Activated T-helper 2 cell treated with anti-CD3 and anti-CD28 coated beads, Interferon-gamma antibody, Interleukin-2, Interleukin-4, amounts not matched to agents 10 μg/mL and 5 μg/mL and 100 μg/mL, durations not matched to agents 14 hours and 24 hours and 36 hours (primary cell): ENCODE data around the gene SPNS2. TPM values are rescaled to one million over a fixed set of nuclear protein-coding genes. Genes with fewer than 3 reads are reported as not detected.

ENCODE experiments used
- DNase-seq: peaks from one replicate; pipeline ENCODE4 v3.0.0; 2021; ENCODE audit warnings: low spot score
- H3K27ac Mint-ChIP-seq: one replicate; pipeline ENCODE4 v1.8.0; 2021; ENCODE audit warnings: mixed read lengths
- H3K27me3 Mint-ChIP-seq: one replicate; pipeline ENCODE4 v1.8.0; 2021; ENCODE audit warnings: low read depth, mixed read lengths
- H3K36me3 Mint-ChIP-seq: one replicate; pipeline ENCODE4 v1.8.0; 2021; ENCODE audit warnings: low read depth, mixed read lengths
- H3K4me1 Mint-ChIP-seq: one replicate; pipeline ENCODE4 v1.8.0; 2021; ENCODE audit warnings: low read depth, mixed read lengths
- H3K4me3 Mint-ChIP-seq: one replicate; pipeline ENCODE4 v1.8.0; 2021; ENCODE audit warnings: low read depth, mild to moderate bottlenecking, moderate library complexity, mixed read lengths
- H3K9me3 Mint-ChIP-seq: one replicate; pipeline ENCODE4 v1.8.0; 2021; ENCODE audit warnings: mixed read lengths
- intact Hi-C: fragments of 100-400 bp; cut with micrococcal nuclease; formaldehyde crosslinking; loops from one replicate; pipeline ENCODE4 v1.15.1; 2023
- total RNA-seq: library from RNA; stranded (reverse); gene quantifications from 2 replicates; pipeline ENCODE4 v1.2.3, GENCODE V29; 2022

SPNS2 gene
- total RNA-seq, 1 donor from 2014 or later: 0.16 TPM

- Mint-ChIP-seq H3K36me3 (peaks cover 5% of the 10 kb centered on the region), H3K9me3 (no peaks in the 10 kb centered on the region), H3K4me3 (no peak overlapping the region), H3K4me1 (peaks cover 6% of the 10 kb centered on the region), H3K27me3 (peaks cover 2% of the 10 kb centered on the region), H3K27ac (no peak overlapping the region)
- no peak for DNase-seq
- intact Hi-C loops: no loop called here
Measured at GRCh38 chr17:4534928-4535666, 36.4 kb downstream of the SPNS2 start.

GRCh38 chr17:4535667-4536258, 37.1 kb downstream of the SPNS2 start:
- no peak overlapping the region for H3K4me3 Mint-ChIP-seq
- H3K9me3 Mint-ChIP-seq: no peaks in the 10 kb centered on the region
- H3K27me3 Mint-ChIP-seq: peaks cover 2% of the 10 kb centered on the region
- intact Hi-C loops: no loop called here
- H3K27ac Mint-ChIP-seq: no peak overlapping the region
- peaks cover 6% of the 10 kb centered on the region for H3K4me1 Mint-ChIP-seq
- no peak for DNase-seq
- peaks cover 7% of the 10 kb centered on the region for H3K36me3 Mint-ChIP-seq

- Mint-ChIP-seq H3K4me3 (no peak overlapping the region), H3K36me3 (peaks cover 12% of the 10 kb centered on the region), H3K9me3 (no peaks in the 10 kb centered on the region), H3K4me1 (peaks cover 6% of the 10 kb centered on the region), H3K27ac (no peak overlapping the region), H3K27me3 (peaks cover 2% of the 10 kb centered on the region)
- no peak for DNase-seq
- intact Hi-C loops: no loop called here
Measured at GRCh38 chr17:4536259-4536741, 37.6 kb downstream of the SPNS2 start.

GRCh38 chr17:4536742-4537411, 38.2 kb downstream of the SPNS2 start:
- H3K4me1 Mint-ChIP-seq: peaks cover 6% of the 10 kb centered on the region
- H3K4me3 Mint-ChIP-seq: no peak overlapping the region
- intact Hi-C loops: no loop called here
- H3K27ac Mint-ChIP-seq: no peak overlapping the region
- H3K36me3 Mint-ChIP-seq: peaks cover 14% of the 10 kb centered on the region
- DNase-seq: no peak
- peaks cover 2% of the 10 kb centered on the region for H3K27me3 Mint-ChIP-seq
- H3K9me3 Mint-ChIP-seq: no peaks in the 10 kb centered on the region

- Mint-ChIP-seq H3K4me1 (peaks cover 6% of the 10 kb centered on the region), H3K9me3 (no peaks in the 10 kb centered on the region), H3K27me3 (no peaks in the 10 kb centered on the region), H3K4me3 (no peak overlapping the region), H3K36me3 (peaks cover 21% of the 10 kb centered on the region), H3K27ac (no peak overlapping the region)
- intact Hi-C loops: no loop called here
- DNase-seq: no peak
Measured at GRCh38 chr17:4537451-4538235, 39.0 kb downstream of the SPNS2 start.

GRCh38 chr17:4538236-4539002, 39.7 kb downstream of the SPNS2 start:
- Mint-ChIP-seq H3K9me3 (no peaks in the 10 kb centered on the region), H3K27me3 (no peaks in the 10 kb centered on the region), H3K27ac (no peak overlapping the region), H3K36me3 (peaks cover 21% of the 10 kb centered on the region), H3K4me3 (no peak overlapping the region), H3K4me1 (peaks cover 3% of the 10 kb centered on the region)
- DNase-seq: no peak
- intact Hi-C loops: no loop called here

- DNase-seq: no peak
- intact Hi-C loops: no loop called here
- H3K27ac Mint-ChIP-seq: no peak overlapping the region
- H3K9me3 Mint-ChIP-seq: no peaks in the 10 kb centered on the region
- peaks cover 25% of the 10 kb centered on the region for H3K36me3 Mint-ChIP-seq
- H3K4me1 Mint-ChIP-seq: no peaks in the 10 kb centered on the region
- H3K4me3 Mint-ChIP-seq: no peak overlapping the region
- H3K27me3 Mint-ChIP-seq: no peaks in the 10 kb centered on the region
Measured at GRCh38 chr17:4539025-4539424, 40.3 kb downstream of the SPNS2 start.

- Mint-ChIP-seq H3K4me1 (no peaks in the 10 kb centered on the region), H3K9me3 (no peaks in the 10 kb centered on the region), H3K36me3 (peaks cover 26% of the 10 kb centered on the region), H3K4me3 (no peak overlapping the region), H3K27me3 (no peaks in the 10 kb centered on the region), H3K27ac (no peak overlapping the region)
- no peak for DNase-seq
- intact Hi-C loops: no loop called here
Measured at GRCh38 chr17:4539576-4540223, 41.0 kb downstream of the SPNS2 start.

- intact Hi-C loops: no loop called here
- no peak for DNase-seq
- no peak overlapping the region for H3K4me3 Mint-ChIP-seq
- no peak overlapping the region for H3K27ac Mint-ChIP-seq
- H3K4me1 Mint-ChIP-seq: no peaks in the 10 kb centered on the region
- H3K36me3 Mint-ChIP-seq: peaks cover 29% of the 10 kb centered on the region
- no peaks in the 10 kb centered on the region for H3K27me3 Mint-ChIP-seq
- H3K9me3 Mint-ChIP-seq: no peaks in the 10 kb centered on the region
Measured at GRCh38 chr17:4540224-4540651, 41.6 kb downstream of the SPNS2 start.

GRCh38 chr17:4540687-4541327, 42.1 kb downstream of the SPNS2 start:
- H3K36me3 Mint-ChIP-seq: peaks cover 33% of the 10 kb centered on the region
- H3K27me3 Mint-ChIP-seq: no peaks in the 10 kb centered on the region
- H3K4me3 Mint-ChIP-seq: no peak overlapping the region
- intact Hi-C loops: no loop called here
- no peak for DNase-seq
- H3K9me3 Mint-ChIP-seq: no peaks in the 10 kb centered on the region
- no peaks in the 10 kb centered on the region for H3K4me1 Mint-ChIP-seq
- H3K27ac Mint-ChIP-seq: no peak overlapping the region

- intact Hi-C loops: no loop called here
- Mint-ChIP-seq H3K36me3 (peaks cover 40% of the 10 kb centered on the region), H3K27me3 (no peaks in the 10 kb centered on the region), H3K4me1 (no peaks in the 10 kb centered on the region), H3K4me3 (no peak overlapping the region), H3K9me3 (no peaks in the 10 kb centered on the region), H3K27ac (no peak overlapping the region)
- DNase-seq: no peak
Measured at GRCh38 chr17:4541328-4542002, 42.8 kb downstream of the SPNS2 start.
